HG02840 (cell line): ENCODE measurements around the gene KDM7A.

ENCODE experiments used
- ATAC-seq: cut with Tn5 transposase; IDR thresholded peaks from one replicate; pipeline ENCODE4 v1.9.1; 2021; ENCODE audit warnings: mild to moderate bottlenecking, moderate library complexity, moderate number of reproducible peaks; ENCODE audit not compliant: unreplicated experiment, low FRiP score

KDM7A gene

GRCh38 chr7:140085447-140085846, 91.3 kb downstream of the KDM7A start:
- no peak for ATAC-seq

- ATAC-seq = peak; percentile 78
Measured at GRCh38 chr7:140084972-140085371, 91.8 kb downstream of the KDM7A start.

- no peak for ATAC-seq
Measured at GRCh38 chr7:140084142-140084655, 92.6 kb downstream of the KDM7A start.

- ATAC-seq = no peak
Measured at GRCh38 chr7:140082770-140083169, 94.0 kb downstream of the KDM7A start.

- no peak for ATAC-seq
Measured at GRCh38 chr7:140081774-140082425, 94.9 kb downstream of the KDM7A start.

DNA sequence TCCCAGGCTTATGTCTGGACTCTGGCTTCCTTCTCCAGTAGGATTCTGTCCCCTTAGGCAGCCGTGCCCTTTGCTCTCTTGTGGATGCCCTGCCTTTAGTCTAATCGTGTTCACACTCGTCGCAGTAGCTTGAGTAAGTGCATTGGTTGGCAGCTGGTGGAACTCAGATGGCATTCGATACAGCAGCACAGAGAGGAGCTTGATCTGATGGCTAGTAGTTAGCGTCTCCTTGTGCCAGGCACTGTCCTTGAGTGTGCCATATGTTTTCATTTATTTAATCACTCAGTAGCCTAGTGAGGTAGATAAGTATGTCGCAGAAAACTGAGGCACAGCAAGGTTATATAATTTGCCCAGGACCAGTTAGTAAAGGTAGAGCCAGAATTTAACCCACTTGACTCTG, 95.9 kb downstream of the KDM7A start:
- no peak for ATAC-seq

- no peak for ATAC-seq
Measured at GRCh38 chr7:140079121-140079536, 97.7 kb downstream of the KDM7A start.

GRCh38 chr7:140078392-140078791, 98.4 kb downstream of the KDM7A start:
- ATAC-seq = no peak

- ATAC-seq = no peak
Measured at GRCh38 chr7:140074780-140075179, 102.0 kb downstream of the KDM7A start.

GRCh38 chr7:140070546-140070945, 106.2 kb downstream of the KDM7A start:
- ATAC-seq = no peak

DNA sequence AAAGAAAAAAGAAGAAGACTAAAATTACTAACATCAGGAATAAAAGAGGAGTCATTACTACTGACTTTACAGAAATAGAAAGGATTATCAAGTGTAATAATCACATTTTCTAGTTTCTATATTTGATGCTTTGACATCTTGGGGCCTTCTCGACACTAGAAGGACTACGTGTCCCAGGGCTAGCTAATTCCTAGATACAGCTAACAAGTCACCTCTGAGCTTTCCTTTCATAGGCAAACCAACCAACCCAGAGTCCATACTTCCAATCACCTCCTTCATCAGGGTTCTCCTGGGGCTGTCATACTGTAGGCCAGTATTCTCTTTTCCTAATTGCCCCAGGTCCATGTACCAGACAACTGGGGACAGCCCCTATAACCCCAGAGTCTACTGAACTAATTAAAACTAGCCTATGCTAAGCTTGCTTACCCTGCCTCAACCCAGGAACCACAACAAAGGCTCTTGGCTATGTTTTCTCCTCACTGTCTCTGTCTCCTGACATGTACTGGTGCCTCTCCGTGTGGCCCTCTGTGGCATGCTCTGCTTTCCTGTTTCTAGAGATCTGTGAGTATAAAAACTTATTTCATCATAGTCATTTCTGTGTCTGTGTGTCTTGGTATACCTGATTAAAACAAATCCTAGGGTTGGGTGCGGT, 107.4 kb downstream of the KDM7A start:
- ATAC-seq = no peak

DNA sequence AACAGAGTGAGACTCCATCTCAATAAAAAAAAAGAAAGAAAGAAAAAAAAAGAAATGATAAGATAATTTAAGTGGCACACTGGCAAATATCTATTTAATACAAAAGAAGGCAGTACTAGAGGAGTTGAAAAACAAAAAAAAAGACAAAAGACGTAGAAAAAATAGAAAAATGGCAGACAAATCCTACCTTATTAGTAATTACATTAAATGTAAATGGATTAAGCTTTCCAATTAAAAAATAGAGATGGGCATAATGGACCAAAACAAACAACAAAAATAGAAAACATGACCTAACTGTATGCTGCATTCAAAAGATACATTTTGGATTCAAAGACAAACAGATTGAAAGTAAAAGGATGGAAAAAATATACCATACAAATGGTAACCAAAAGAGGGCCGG, 108.8 kb downstream of the KDM7A start:
- no peak for ATAC-seq

- ATAC-seq = no peak
Measured at GRCh38 chr7:140067052-140067451, 109.7 kb downstream of the KDM7A start.

- ATAC-seq = peak; percentile 90
Measured at GRCh38 chr7:140062528-140063299, 114.1 kb downstream of the KDM7A start, which contains the start of gene PARP12. PARP12 (minus strand) TSS chr7:140062951; CDS start chr7:140062847, 104 bp downstream.

DNA sequence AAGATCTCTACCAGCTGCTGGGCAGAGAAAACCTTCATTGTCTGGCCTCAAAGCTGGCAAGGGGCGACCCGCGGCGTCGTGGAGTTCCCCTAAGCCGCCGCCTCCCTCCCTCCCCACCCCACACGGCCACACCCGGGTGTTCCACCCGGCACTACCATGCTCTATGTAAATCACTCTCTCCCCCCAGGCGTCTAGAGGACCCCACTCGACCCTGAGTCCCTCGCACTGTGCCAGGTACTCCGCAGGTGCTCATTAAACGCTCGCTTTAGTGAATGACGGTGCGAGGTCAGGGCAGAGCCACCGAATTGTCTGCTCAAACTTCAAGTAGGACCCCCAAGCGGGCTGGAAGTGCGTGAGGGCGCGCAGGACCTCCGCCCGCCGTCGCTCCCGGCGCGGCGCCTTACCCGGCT, 114.7 kb downstream of the KDM7A start:
- peak; percentile 29 for ATAC-seq

DNA sequence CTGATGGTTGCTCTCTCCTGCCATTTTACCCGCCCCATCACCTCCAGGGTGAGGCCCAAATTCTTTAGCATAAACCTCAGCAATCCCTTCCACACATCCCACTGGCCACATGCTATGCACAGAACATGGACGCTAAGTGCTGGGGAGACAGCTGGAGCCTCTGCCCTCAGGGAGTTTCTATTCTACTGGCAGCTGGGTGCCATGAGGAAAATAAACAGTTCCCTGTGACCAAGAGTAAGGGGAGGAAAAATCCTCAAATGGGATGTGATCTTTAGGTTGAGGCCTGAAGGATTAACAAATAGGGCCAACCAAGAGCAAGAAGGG, 115.2 kb downstream of the KDM7A start:
- ATAC-seq = no peak

DNA sequence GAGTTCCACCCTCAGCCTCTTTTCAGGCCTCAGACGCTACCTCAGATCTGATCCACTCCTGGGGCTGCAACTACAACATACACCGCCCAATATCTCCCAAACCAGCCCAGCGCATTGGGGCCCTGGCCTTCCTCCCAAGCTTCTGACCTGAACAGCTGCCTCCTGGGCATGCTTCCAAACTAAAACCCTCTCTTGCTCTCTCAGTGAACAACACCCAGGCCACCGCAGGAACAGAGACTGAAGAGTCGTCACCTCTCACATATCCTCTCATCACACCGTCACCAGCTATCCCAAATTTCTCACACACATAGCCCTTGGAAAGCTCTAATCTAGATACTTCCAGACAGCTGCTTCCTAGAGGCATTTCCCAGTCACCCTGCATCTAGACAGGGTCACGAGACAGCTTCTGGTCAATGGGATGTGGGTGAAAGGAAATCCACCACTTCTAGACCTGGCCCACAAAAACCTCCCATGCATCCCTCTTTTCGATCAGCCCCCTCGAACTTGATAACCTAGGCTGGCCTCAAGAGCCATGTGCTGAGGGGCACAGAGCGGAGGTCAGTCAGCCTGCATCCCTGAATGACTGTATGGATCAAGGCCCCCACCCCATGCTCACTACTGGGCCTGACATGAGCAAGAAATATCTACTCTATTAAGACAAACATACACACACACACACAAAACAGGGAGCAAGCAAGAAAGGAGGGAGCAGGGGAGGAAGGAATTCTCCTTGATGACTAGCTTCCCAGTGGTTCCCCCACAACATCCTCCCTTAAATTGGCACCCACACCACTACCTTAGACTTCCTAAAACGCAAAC, 115.8 kb downstream of the KDM7A start:
- no peak for ATAC-seq

DNA sequence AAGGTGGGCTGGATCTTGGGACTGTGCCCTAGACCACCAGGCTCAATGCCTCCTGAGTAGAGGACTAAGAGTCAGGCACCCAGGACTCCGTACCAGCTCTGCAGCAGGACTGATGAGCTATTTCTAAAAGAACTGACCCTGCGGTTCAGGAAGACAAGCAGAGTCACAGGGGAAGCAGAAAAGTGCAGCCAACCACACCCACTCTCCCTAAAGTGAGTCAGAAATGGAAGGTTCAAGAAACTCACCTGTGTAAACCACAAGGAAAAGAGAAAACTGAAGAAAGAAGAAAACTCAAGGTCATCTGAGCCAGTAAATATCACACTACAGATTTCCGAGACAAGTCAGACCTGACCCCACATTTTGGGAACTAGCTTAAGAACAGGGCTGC, 116.5 kb downstream of the KDM7A start:
- no peak for ATAC-seq

DNA sequence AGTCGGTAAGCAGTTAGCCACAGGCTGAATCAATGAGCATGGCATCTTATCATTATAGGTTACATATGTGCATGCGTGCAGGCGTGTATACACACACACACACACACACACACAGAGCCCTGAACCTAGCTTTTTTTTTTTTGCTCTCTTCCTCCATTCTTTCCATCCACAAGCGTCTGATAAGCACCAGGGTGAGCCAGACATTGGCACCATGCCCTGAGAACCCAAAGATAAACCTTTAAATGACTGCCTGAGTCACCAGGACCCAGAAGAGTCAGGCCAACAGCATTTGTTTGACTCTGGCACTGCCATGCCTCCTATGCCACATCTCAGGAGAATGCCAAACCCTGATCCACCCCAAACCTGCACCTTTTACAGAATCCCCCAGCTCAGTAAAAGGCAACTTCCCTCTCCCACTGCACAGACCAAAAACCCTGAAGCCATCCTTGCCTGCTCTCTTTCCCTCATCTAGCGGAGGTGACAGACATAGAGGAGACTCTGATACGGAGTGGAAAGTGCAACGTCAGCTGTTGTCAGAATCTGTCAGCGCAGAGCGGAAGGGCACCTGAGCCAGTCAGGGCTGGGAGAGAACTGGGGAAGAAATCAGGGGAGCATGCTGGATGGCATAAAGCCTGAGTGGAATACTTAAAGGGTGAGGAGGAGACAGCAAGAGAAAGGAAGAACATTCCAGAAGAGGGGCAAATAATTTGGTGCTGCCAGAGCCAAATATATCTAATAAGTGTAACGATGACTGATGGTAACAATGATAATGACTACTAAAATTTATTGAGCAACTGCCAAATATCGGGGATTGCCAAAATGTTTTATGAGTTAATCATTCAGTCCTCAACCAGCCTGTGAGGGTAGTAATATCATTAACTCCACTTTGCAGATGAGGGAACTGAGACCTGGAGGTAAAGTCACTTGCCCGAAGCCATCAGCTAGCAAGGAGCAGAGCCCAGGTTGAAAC, 117.2 kb downstream of the KDM7A start:
- ATAC-seq = no peak
